SHP77 (cell line): ENCODE data around the gene PTMA.

Source experiments
- DNase-seq, 2 experiments: peaks; one replicate each; lab custom pipeline; 2025; lab: John Stamatoyannopoulos, UW

Gene PTMA

GRCh38 chr2:231676243-231676642 is 32.1 kb upstream of the PTMA start:
- DNase-seq, result no peak

GRCh38 chr2:231677632-231678104 is 30.7 kb upstream of the PTMA start:
- no peak for DNase-seq

GRCh38 chr2:231679908-231680284 is 28.4 kb upstream of the PTMA start:
- DNase-seq, result no peak

GRCh38 chr2:231680285-231680991 is 27.9 kb upstream of the PTMA start:
- DNase-seq, result peak in 1 of 2 experiments; percentile 93

GRCh38 chr2:231680992-231681852 is 27.1 kb upstream of the PTMA start:
- DNase-seq, result peak in 1 of 2 experiments; percentile 87

GRCh38 chr2:231682603-231683291 is 25.6 kb upstream of the PTMA start:
- DNase-seq, result no peak

GRCh38 chr2:231683292-231684235 is 24.8 kb upstream of the PTMA start:
- DNase-seq, result no peak

- DNase-seq, result no peak
These were observed 23.8 kb upstream of the PTMA start for GRCh38 chr2:231684314-231685223.

GRCh38 chr2:231685349-231686191 is 22.8 kb upstream of the PTMA start:
- peak; percentile 91 to 93 for DNase-seq

GRCh38 chr2:231686192-231687100 is 21.9 kb upstream of the PTMA start:
- DNase-seq, result no peak

GRCh38 chr2:231687133-231687852 is 21.0 kb upstream of the PTMA start:
- peak in 1 of 2 experiments; percentile 78 for DNase-seq

- DNase-seq, result no peak
These were observed 20.4 kb upstream of the PTMA start for GRCh38 chr2:231687961-231688360.

- DNase-seq, result no peak
These were observed 19.6 kb upstream of the PTMA start for GRCh38 chr2:231688719-231689118.

- DNase-seq, result no peak
These were observed 19.0 kb upstream of the PTMA start for GRCh38 chr2:231689124-231689893.

- no peak for DNase-seq
These were observed 17.0 kb upstream of the PTMA start for GRCh38 chr2:231691251-231691772.

- no peak for DNase-seq
These were observed 15.5 kb upstream of the PTMA start for GRCh38 chr2:231692847-231693246.

GRCh38 chr2:231693956-231694355 is 14.4 kb upstream of the PTMA start:
- DNase-seq, result no peak
